HepG2 (cell line): ENCODE measurements around the gene NFKB2. TPM values are rescaled to one million over a fixed set of nuclear protein-coding genes. Genes with fewer than 3 reads are reported as not detected.

Source experiments
- DDIT3 ChIP-seq: sonication (generic); formaldehyde crosslinking; IDR thresholded peaks from 2 replicates; pipeline ENCODE4 v1.4.0; 2020; ENCODE audit warnings: mild to moderate bottlenecking, missing genetic modification reagents
- DR1 ChIP-seq: sonication (generic); formaldehyde crosslinking; IDR thresholded peaks from 2 replicates; pipeline ENCODE4 v1.8.0; 2021; ENCODE audit warnings: mild to moderate bottlenecking, missing genetic modification reagents, inconsistent platforms
- HHEX ChIP-seq: IDR thresholded peaks from 2 replicates; pipeline ENCODE4 v1.6.1; 2016; ENCODE audit warnings: control low read depth
- HOXA3 ChIP-seq: sonication (generic); formaldehyde crosslinking; IDR thresholded peaks from 2 replicates; pipeline ENCODE4 v1.5.0; 2020; ENCODE audit warnings: missing genetic modification reagents
- MEIS2 ChIP-seq: sonication (generic); formaldehyde crosslinking; IDR thresholded peaks from 2 replicates; pipeline ENCODE4 v1.9.0; 2021; ENCODE audit warnings: mild to moderate bottlenecking, missing genetic modification reagents
- NRL ChIP-seq: sonication (generic); formaldehyde crosslinking; IDR thresholded peaks from 2 replicates; pipeline ENCODE4 v1.5.0; 2020; ENCODE audit warnings: missing genetic modification reagents, mild to moderate bottlenecking, moderate library complexity, borderline replicate concordance
- PHF21A ChIP-seq: sonication (generic); formaldehyde crosslinking; IDR thresholded peaks from 2 replicates; pipeline ENCODE4 v1.5.0; 2020; ENCODE audit warnings: mild to moderate bottlenecking, missing genetic modification reagents
- STAG1 ChIP-seq: sonication (generic); formaldehyde crosslinking; IDR thresholded peaks from 2 replicates; pipeline ENCODE4 v1.4.0; 2020; ENCODE audit warnings: missing genetic modification reagents
- ZBTB4 ChIP-seq: sonication (generic); formaldehyde crosslinking; IDR thresholded peaks from 2 replicates; pipeline ENCODE4 v1.4.0; 2020; ENCODE audit warnings: missing genetic modification reagents, mild to moderate bottlenecking, borderline replicate concordance
- ZNF136 ChIP-seq: sonication (generic); formaldehyde crosslinking; IDR thresholded peaks from 2 replicates; pipeline ENCODE4 v1.8.1; 2022; ENCODE audit warnings: low read depth, mild to moderate bottlenecking, moderate library complexity, missing genetic modification reagents
- ZNF362 ChIP-seq: sonication (generic); formaldehyde crosslinking; IDR thresholded peaks from 2 replicates; pipeline ENCODE4 v1.4.0; 2020; ENCODE audit warnings: missing genetic modification reagents, mild to moderate bottlenecking, borderline replicate concordance
- ZNF407 ChIP-seq: sonication (generic); formaldehyde crosslinking; IDR thresholded peaks from one replicate; pipeline ENCODE4 v1.5.1; 2020; ENCODE audit warnings: mild to moderate bottlenecking, missing genetic modification reagents; ENCODE audit errors: not compliant biosample characterization
- ZNF878 ChIP-seq: sonication (generic); formaldehyde crosslinking; IDR thresholded peaks from 2 replicates; pipeline ENCODE4 v1.8.1; 2023; ENCODE audit warnings: mild to moderate bottlenecking, missing genetic modification reagents, moderate library complexity
- polyA plus RNA-seq, 8 experiments: library from polyadenylated mRNA; depleted of rRNA in 3 of 8; stranded (reverse) in 7 of 8; unstranded in 1 of 8; fragments of >200 nt; fragmentation: Illumina TruSeq in 4 of 8; extraction: Trizol in 4 of 8; gene quantifications; 2 replicates each; pipeline versions ENCODE4 v1.2.1 to v1.2.3, GENCODE V29; 2011 to 2016; ENCODE audit warnings: low read depth in 4 of 8, missing spikeins in 1 of 8, mixed read lengths in 1 of 8; ENCODE audit not compliant: insufficient read depth in 1 of 8
- total RNA-seq, 5 experiments: library from RNA; depleted of rRNA; stranded (reverse); fragments of >200 nt; fragmentation: Illumina TruSeq; extraction: Trizol; gene quantifications; 2 replicates each; pipeline ENCODE4 v1.2.3, GENCODE V29; 2016; ENCODE audit warnings: low read depth in 1 of 5
- TF ChIP-seq, protein P1 (sequence below): sonication (generic); formaldehyde crosslinking; IDR thresholded peaks from 2 replicates; pipeline ENCODE4 v1.8.1; 2022; ENCODE audit warnings: mild to moderate bottlenecking, missing genetic modification reagents

Gene NFKB2
- total and polyA plus RNA-seq, 2 of the 13 experiments (the other 11 are each of a cell fraction or from before 2014, with no cell fraction given), result 7.7 to 12.5 TPM

DNA sequence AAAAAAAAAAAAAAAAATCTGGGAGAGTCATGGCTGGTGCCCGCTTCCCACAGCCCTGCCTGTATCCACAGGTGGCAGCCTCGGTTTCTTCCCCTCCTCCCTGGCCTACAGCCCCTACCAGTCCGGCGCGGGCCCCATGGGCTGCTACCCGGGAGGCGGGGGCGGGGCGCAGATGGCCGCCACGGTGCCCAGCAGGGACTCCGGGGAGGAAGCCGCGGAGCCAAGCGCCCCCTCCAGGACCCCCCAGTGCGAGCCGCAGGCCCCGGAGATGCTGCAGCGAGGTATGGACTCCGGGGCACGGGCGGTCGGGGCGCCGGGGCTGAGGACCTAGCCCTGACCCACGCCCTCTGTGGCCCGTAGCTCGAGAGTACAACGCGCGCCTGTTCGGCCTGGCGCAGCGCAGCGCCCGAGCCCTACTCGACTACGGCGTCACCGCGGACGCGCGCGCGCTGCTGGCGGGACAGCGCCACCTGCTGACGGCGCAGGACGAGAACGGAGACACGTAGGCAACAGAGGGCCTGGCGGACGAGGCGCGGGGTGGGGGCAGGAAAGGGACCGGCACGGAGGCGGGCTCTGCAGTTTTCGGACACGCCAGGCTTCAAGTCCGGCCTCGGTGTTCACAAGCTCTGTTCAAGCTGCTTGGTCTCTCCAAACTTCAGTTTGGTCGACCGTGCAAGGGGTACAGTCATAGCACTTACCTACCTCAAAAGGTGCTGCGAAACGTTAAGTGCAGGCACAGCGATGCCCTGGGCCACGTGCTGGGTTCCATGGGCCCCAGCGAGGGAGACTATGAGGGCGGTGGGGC is 3.9 kb downstream of the NFKB2 start (continued):
- TF ChIP-seq, protein P1, sequence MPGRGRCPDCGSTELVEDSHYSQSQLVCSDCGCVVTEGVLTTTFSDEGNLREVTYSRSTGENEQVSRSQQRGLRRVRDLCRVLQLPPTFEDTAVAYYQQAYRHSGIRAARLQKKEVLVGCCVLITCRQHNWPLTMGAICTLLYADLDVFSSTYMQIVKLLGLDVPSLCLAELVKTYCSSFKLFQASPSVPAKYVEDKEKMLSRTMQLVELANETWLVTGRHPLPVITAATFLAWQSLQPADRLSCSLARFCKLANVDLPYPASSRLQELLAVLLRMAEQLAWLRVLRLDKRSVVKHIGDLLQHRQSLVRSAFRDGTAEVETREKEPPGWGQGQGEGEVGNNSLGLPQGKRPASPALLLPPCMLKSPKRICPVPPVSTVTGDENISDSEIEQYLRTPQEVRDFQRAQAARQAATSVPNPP (CRISPR knock-in tag), result no peak
- TF ChIP-seq ZNF362 (CRISPR knock-in tag) (no peak; the same call in 1 of the 2 replicates), PHF21A (peak; percentile 30), STAG1 (CRISPR knock-in tag) (peak; percentile 77), ZNF407 (CRISPR knock-in tag) (no peak), ZNF136 (CRISPR knock-in tag) (no peak), HHEX (CRISPR knock-in tag) (no peak), DDIT3 (CRISPR knock-in tag) (no peak), HOXA3 (peak; percentile 95), ZBTB4 (CRISPR knock-in tag) (0 out of 2 replicates have a peak, but pooled peaks have one; percentile 63), MEIS2 (CRISPR knock-in tag) (peak; percentile 52; the same call in 1 of the 2 replicates), NRL (peak; percentile 59; the same call in 1 of the 2 replicates), ZNF878 (CRISPR knock-in tag) (no peak), DR1 (CRISPR knock-in tag) (peak; percentile 83)
